ENCODE results near the gene MACROD2.

MACROD2 gene

DNA sequence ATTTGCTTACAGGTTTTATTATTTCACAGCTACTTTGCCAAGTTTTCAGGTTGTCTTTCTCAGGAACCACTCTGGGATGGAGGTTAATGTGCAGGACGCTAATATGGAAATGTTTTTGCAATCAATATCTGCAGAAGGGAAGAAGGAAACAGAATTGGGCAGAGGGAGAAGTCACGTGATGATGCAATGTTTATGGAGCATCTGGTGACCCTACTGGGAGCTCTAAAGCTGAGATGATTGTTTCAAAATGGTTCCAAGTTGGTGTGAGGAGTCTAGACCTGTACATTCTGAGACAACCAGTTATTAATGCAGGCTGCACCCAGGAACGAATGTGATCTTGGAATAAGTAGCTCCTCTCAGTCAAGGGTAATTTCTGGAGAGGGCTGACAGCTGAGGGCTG is 1247.5 kb downstream of the MACROD2 start:
- Histone ChIP-seq H3K4me3 (replicated peaks; ENCODE audit: low read depth, low read length) (no peak overlapping the region), H3K36me3 (ENCODE audit: control insufficient read depth, insufficient read depth, low read length) (no peaks in the 10 kb centered on the region), H3K27me3 (replicated peaks; ENCODE audit: control insufficient read depth, insufficient read depth, low read length) (no peaks in the 10 kb centered on the region)
- no peak for DNase-seq (ENCODE audit: extremely low read depth, insufficient read length)
- TF ChIP-seq, protein P1, sequence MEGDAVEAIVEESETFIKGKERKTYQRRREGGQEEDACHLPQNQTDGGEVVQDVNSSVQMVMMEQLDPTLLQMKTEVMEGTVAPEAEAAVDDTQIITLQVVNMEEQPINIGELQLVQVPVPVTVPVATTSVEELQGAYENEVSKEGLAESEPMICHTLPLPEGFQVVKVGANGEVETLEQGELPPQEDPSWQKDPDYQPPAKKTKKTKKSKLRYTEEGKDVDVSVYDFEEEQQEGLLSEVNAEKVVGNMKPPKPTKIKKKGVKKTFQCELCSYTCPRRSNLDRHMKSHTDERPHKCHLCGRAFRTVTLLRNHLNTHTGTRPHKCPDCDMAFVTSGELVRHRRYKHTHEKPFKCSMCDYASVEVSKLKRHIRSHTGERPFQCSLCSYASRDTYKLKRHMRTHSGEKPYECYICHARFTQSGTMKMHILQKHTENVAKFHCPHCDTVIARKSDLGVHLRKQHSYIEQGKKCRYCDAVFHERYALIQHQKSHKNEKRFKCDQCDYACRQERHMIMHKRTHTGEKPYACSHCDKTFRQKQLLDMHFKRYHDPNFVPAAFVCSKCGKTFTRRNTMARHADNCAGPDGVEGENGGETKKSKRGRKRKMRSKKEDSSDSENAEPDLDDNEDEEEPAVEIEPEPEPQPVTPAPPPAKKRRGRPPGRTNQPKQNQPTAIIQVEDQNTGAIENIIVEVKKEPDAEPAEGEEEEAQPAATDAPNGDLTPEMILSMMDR (IDR thresholded peaks at IDR 0.05; ENCODE audit: insufficient read depth, low read length, poor library complexity, severe bottlenecking): no peak

DNA sequence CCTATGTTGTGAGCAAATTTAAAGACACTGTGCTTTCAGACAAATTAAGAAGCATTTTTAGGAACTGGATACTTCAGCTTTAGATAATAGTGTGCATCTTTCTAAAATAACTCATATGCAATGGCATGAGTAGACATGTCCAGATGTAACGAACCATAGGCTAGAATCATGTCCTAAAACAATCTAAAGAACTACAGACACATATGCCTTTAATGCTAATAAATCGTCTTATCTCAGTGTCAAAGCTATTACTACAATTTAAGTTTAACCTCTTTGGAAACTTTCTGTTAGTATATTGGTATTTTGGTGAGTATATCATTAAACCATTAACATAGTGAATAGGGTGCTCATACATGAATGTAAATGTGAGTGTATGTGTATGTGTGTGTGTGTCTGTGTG is 1250.6 kb downstream of the MACROD2 start:
- H3K36me3 ChIP-seq (ENCODE audit: control insufficient read depth, insufficient read depth, low read length): no peaks in the 10 kb centered on the region
- TF ChIP-seq, protein P1 (IDR thresholded peaks at IDR 0.05; ENCODE audit: insufficient read depth, low read length, poor library complexity, severe bottlenecking): no peak

DNA sequence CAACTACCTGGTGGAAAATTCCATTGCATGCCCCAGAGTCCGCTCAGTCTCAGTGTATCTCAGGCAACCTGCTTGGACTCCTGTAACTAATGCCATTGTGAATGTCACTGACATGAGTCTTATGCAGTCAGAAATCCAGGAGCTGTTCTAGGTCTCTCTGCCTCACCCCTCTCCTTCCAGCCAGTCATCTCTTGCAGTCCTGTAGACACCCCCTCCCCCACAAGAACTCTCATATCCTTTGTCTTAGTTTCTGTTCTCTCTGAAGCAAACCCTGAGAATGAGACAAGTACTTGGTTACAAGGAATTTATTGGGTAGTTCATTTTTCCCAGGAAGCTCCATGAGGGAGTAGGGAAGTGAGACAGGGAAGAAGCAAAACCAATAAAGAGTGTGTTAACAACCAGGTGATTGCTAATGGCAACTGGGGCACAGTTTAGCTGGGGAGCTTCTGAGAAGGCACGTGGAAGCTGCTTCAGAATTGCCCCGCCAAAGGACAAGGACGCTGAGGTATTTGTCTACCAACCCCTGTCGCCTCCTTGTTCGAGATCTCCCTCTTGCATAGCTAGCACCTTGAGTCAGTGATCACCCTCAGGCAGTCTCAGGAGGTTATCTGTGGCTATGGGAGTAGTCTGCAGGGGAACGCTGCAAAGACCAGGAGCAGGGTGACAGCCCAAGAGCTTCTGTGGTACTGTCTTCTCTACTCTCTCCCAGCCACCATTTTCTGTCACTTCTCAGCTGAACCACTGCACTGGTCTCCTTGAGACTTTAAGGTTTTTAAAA is 1253.5 kb downstream of the MACROD2 start:
- peak; percentile 24 for DNase-seq (ENCODE audit: extremely low read depth, insufficient read length)
- TF ChIP-seq, protein P1 (IDR thresholded peaks at IDR 0.05; ENCODE audit: insufficient read depth, low read length, poor library complexity, severe bottlenecking): no peak
- no peaks in the 10 kb centered on the region for H3K36me3 ChIP-seq (ENCODE audit: control insufficient read depth, insufficient read depth, low read length)
- no peak overlapping the region for H3K4me3 ChIP-seq (replicated peaks; ENCODE audit: low read depth, low read length)
- H3K27me3 ChIP-seq (replicated peaks; ENCODE audit: control insufficient read depth, insufficient read depth, low read length): no peaks in the 10 kb centered on the region

More for the DNA sequence above, 1250.6 kb downstream of the MACROD2 start:
- Histone ChIP-seq H3K4me3 (replicated peaks; ENCODE audit: low read depth, low read length) (no peak overlapping the region), H3K27me3 (replicated peaks; ENCODE audit: control insufficient read depth, insufficient read depth, low read length) (no peaks in the 10 kb centered on the region)
- DNase-seq (ENCODE audit: extremely low read depth, insufficient read length): no peak

DNA sequence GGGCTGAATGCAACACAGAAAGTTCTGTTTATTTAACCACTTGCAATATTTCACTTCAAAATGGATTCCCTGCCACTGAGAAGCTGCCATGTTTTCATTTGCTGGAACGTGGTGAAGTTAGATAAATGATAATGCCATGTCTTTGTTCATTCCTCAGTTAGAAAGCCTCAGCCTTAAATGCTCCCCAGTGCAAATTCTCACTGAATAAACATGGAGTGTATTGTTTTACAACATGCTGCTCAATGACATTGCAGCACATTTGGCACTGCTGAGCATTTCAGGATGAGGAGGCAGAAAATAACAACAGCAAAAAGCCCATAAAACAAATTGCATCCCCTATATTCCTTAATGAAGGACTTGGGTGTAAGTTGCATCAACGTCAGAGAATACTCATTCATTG is 1255.9 kb downstream of the MACROD2 start:
- TF ChIP-seq, protein P1 (IDR thresholded peaks at IDR 0.05; ENCODE audit: insufficient read depth, low read length, poor library complexity, severe bottlenecking): no peak
- Histone ChIP-seq H3K27me3 (replicated peaks; ENCODE audit: control insufficient read depth, insufficient read depth, low read length) (no peaks in the 10 kb centered on the region), H3K4me3 (replicated peaks; ENCODE audit: low read depth, low read length) (no peak overlapping the region), H3K36me3 (ENCODE audit: control insufficient read depth, insufficient read depth, low read length) (no peaks in the 10 kb centered on the region)
- no peak for DNase-seq (ENCODE audit: extremely low read depth, insufficient read length)

DNA sequence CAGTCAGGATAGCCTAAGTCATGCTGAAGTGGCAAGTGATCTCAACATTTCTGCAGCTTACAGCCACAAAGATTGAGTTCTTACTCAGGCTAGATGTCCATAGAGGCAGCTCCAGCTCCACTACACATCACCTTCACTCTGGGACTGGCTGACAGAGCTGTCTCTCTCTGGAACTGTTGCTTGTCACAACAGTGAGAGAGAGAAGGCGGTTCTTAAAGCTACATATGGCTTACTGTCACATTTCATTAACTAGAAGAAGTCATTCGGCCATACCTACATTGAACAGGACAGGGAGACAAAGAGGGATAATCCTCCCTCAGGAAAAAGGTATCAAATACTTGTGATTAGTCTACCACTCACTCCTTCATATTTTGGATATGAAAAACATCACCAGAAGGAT is 1257.0 kb downstream of the MACROD2 start:
- TF ChIP-seq, protein P1 (IDR thresholded peaks at IDR 0.05; ENCODE audit: insufficient read depth, low read length, poor library complexity, severe bottlenecking): no peak
- no peak overlapping the region for H3K4me3 ChIP-seq (replicated peaks; ENCODE audit: low read depth, low read length)
- H3K27me3 ChIP-seq (replicated peaks; ENCODE audit: control insufficient read depth, insufficient read depth, low read length): no peaks in the 10 kb centered on the region
- H3K36me3 ChIP-seq (ENCODE audit: control insufficient read depth, insufficient read depth, low read length): no peaks in the 10 kb centered on the region
- DNase-seq (ENCODE audit: extremely low read depth, insufficient read length): no peak

Data from GM06990 (cell line).